Gastrocnemius medialis (tissue), 4 donors: Measurements from ENCODE around the gene CA14.
A peak's percentile ranks its signal among the peaks of the same experiment; 100 is the strongest.

ENCODE experiments used
- POLR2A ChIP-seq, 2 donors: fragments of 450-650 bp; IDR thresholded peaks; one replicate each; pipeline ENCODE4 v1.6.1; 2017; ENCODE audit warnings: antibody characterized with exemption in 2 of 2, mild to moderate bottlenecking in 2 of 2, moderate library complexity in 2 of 2
- TF ChIP-seq, protein P1 (sequence below), 5 experiments: fragments of 450-650 bp in 3 of 5; fragments of 200-600 bp in 2 of 5; sonication (generic) in 2 of 5; IDR thresholded peaks in 4 of 5; conservative IDR thresholded peaks in 1 of 5; 1 replicate in 4 of 5; 2 replicates in 1 of 5; pipeline ENCODE4 v1.5.1; 2016 to 2019; ENCODE audit warnings: antibody characterized with exemption in 5 of 5, mild to moderate bottlenecking in 3 of 5, moderate library complexity in 3 of 5

DNA sequence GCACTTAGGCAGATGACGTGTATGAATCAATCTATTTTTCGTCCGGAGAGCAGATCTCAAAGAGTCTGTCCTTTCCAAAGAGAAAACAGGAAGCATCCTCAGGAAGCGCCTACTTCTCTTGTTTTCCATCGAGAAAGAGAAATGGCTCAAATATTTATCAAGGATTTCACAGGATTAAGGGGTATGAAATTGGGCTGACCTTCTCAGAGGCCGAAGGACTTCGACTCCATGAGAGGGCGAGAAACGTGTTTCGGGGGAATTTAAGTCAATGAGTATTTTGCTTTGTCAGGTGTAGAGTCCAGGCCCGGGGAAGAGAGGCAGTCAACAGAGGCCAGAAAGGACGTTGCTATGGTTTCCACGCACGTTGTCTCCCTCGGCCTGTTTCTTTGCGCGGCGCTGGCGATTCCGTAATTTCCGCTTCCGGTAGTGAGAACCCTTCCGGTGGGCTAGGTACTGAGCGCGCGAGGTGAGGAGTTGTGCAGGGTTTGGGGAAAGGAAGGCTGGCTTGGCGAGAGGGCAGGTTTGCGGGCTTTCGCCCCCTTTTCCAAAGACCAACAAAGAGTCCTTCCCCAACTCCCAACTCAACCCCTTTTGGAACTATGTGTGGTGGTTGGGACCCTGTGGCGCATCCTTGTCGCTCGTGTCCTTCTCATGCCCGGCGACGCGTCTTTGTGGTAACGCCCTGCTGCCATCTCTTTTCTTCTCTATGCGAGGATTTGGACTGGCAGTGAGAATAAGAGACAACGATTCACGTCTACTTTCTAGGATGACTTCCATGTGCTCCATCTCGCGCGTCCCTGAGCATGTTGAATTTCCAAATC is 36.1 kb downstream of the CA14 start, which contains the start of gene MRPS21:
- TF ChIP-seq, protein P1, sequence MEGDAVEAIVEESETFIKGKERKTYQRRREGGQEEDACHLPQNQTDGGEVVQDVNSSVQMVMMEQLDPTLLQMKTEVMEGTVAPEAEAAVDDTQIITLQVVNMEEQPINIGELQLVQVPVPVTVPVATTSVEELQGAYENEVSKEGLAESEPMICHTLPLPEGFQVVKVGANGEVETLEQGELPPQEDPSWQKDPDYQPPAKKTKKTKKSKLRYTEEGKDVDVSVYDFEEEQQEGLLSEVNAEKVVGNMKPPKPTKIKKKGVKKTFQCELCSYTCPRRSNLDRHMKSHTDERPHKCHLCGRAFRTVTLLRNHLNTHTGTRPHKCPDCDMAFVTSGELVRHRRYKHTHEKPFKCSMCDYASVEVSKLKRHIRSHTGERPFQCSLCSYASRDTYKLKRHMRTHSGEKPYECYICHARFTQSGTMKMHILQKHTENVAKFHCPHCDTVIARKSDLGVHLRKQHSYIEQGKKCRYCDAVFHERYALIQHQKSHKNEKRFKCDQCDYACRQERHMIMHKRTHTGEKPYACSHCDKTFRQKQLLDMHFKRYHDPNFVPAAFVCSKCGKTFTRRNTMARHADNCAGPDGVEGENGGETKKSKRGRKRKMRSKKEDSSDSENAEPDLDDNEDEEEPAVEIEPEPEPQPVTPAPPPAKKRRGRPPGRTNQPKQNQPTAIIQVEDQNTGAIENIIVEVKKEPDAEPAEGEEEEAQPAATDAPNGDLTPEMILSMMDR (IDR thresholded peaks at IDR 0.05 in 4 of 5, conservative IDR thresholded peaks at IDR 0.05 in 1 of 5) = no peak
- TF ChIP-seq POLR2A (IDR thresholded peaks at IDR 0.05) = peak; percentile 40 to 78
